ENCODE measurements around the gene SH3RF3.

SH3RF3 gene

DNA sequence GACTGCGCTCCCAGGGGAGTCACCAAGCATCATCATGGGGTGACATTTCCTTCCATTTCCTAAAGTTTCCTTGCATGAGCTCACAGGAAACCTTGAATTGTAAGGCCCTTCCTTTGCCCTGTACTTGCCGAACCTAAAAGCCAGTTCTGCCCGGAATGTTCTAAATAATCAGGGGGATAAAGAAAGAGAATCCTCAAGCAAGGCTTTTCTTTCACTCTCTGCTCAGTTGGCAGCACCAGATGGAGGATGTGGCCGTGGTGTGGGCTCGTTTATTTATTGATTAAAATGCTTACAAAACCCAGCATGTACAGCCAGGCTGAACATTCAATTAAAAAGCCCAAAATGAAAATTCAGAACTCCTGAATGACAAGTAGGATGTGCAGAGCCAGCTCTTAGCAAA lies 170.5 kb downstream of the SH3RF3 start:
- TF ChIP-seq, protein P1, sequence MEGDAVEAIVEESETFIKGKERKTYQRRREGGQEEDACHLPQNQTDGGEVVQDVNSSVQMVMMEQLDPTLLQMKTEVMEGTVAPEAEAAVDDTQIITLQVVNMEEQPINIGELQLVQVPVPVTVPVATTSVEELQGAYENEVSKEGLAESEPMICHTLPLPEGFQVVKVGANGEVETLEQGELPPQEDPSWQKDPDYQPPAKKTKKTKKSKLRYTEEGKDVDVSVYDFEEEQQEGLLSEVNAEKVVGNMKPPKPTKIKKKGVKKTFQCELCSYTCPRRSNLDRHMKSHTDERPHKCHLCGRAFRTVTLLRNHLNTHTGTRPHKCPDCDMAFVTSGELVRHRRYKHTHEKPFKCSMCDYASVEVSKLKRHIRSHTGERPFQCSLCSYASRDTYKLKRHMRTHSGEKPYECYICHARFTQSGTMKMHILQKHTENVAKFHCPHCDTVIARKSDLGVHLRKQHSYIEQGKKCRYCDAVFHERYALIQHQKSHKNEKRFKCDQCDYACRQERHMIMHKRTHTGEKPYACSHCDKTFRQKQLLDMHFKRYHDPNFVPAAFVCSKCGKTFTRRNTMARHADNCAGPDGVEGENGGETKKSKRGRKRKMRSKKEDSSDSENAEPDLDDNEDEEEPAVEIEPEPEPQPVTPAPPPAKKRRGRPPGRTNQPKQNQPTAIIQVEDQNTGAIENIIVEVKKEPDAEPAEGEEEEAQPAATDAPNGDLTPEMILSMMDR (IDR thresholded peaks at IDR 0.05; ENCODE audit: low read length, missing control alignments) = no peak
- no peak for DNase-seq (ENCODE audit: low read depth)
- H3K4me3 ChIP-seq (replicated peaks; ENCODE audit: low read depth, low read length) = no peak overlapping the region

GRCh38 chr2:109300582-109300981 lies 171.6 kb downstream of the SH3RF3 start:
- no peak overlapping the region for H3K4me3 ChIP-seq (replicated peaks; ENCODE audit: low read depth, low read length)
- DNase-seq (ENCODE audit: low read depth) = no peak
- TF ChIP-seq, protein P1 (IDR thresholded peaks at IDR 0.05; ENCODE audit: low read length, missing control alignments) = no peak

DNA sequence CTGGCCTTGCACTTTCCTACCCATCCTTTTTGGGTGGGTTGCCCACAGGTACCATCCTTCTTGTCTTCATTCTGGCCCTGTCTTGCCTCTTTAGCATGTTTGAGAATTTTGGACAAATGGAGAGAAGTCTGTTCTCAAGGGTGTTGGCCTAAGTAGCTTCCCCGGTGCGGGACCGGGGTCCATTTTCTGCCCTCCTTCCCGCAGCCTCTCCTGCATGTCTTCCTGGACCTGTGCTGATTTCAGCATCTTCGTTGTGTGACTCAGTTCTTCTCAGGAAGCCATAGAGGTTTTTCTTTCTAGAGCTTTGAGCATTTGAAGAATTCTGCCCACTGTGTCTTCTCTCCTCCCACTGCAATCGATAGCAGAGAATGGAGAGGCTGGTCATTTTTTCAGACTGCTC lies 172.7 kb downstream of the SH3RF3 start:
- DNase-seq (ENCODE audit: low read depth) = no peak
- H3K4me3 ChIP-seq (replicated peaks; ENCODE audit: low read depth, low read length) = no peak overlapping the region
- TF ChIP-seq, protein P1 (IDR thresholded peaks at IDR 0.05; ENCODE audit: low read length, missing control alignments) = no peak

DNA sequence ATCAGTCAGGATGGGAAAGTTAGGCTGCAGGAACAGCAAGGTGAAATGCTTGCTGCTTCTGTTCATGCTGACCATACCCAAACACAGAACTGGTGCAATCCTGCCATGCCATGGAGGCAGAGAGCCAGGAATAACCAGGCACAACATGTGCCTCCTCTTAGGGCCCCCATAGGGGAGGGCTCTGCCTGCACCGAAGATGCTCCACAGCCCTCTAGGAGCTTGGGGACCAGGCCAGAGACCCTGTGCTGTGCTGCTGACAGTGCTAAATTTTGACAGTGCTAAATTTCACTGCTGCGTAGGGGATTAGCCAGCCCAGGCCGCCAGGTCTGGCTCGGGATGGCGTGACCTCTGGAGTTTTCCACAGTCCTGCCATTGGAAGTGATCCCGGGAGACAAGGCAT lies 173.3 kb downstream of the SH3RF3 start:
- DNase-seq (ENCODE audit: low read depth) = no peak
- H3K4me3 ChIP-seq (replicated peaks; ENCODE audit: low read depth, low read length) = no peak overlapping the region
- TF ChIP-seq, protein P1 (IDR thresholded peaks at IDR 0.05; ENCODE audit: low read length, missing control alignments) = no peak

DNA sequence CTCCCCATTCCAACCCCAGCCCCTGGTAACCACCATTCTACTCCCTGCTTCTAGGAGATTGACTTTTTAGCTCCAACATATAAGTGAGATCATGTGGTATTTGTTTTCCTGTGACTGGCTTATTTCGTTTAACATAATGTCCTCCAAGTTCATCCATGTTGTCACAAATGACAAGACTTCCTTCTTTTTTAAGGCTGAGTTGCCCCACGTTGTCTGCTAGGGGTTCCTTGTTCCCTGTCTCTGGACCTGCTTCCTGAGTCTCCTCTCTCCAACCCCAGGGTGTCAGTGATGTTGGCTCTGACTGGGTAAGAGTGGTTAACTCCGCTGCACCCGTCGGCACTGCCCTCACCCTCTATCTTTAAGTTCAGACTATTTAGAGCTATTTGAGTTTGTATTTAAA lies 175.2 kb downstream of the SH3RF3 start:
- TF ChIP-seq, protein P1 (IDR thresholded peaks at IDR 0.05; ENCODE audit: low read length, missing control alignments) = no peak
- no peak overlapping the region for H3K4me3 ChIP-seq (replicated peaks; ENCODE audit: low read depth, low read length)
- no peak for DNase-seq (ENCODE audit: low read depth)

DNA sequence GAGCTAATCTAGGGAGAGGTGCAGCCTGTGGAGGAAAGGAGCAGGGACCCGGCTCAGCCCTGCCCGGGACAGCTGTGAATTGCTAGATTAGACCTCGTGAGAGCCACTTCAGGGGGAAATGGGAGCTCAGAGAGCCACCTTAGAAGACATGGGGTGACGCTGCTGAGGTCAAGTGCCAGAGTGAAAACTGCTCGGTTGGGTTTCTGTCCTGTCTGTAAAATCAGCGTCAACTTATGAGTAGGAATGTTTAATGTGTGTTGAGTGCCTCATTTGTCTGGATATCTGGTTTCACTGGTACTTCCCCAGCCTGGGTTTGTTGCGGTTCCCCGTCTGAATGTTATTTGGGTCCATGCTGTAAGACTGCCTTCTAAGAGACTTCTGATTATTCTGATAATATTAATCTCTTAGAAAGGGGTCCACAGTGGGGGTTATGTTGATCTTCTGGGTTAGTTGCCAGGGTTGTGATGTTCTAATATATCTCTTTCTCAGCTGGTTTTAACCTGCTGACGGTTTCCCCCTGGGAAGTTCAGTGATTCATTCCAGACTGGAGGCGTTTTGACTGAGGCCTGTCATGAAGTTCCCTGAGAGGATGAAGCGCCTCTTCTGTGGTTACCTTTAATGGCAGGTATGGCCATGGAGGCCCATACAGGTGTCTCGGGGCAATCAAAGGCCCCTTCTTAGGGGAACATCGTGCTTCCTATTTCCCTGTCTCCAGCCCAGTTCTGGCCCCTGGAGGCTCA lies 175.9 kb downstream of the SH3RF3 start:
- TF ChIP-seq, protein P1 (IDR thresholded peaks at IDR 0.05; ENCODE audit: low read length, missing control alignments) = no peak
- no peak for DNase-seq (ENCODE audit: low read depth)
- H3K4me3 ChIP-seq (replicated peaks; ENCODE audit: low read depth, low read length) = no peak overlapping the region
